H9 (cell line): ENCODE measurements around the gene HSPE1. TPM values are rescaled to one million over a fixed set of nuclear protein-coding genes. Genes with fewer than 3 reads are reported as not detected.

Experiments used
- DNase-seq: peaks from one replicate; pipeline ENCODE4 v3.0.0-alpha.2; 2017
- H2AFZ ChIP-seq: one replicate; pipeline ENCODE4 v1.6.1; 2013; ENCODE audit warnings: mild to moderate bottlenecking, low read length, control low read depth, moderate library complexity
- H2AK5ac ChIP-seq: 2 replicates; pipeline ENCODE4 v1.6.1; 2013; ENCODE audit warnings: low read length, control low read depth, mixed read lengths; ENCODE audit not compliant: insufficient read length
- H2BK120ac ChIP-seq: one replicate; pipeline ENCODE4 v1.6.1; 2013; ENCODE audit warnings: low read depth, mild to moderate bottlenecking, low read length, control low read depth, inconsistent platforms; ENCODE audit not compliant: poor library complexity, severe bottlenecking
- H2BK12ac ChIP-seq: 2 replicates; pipeline ENCODE4 v1.6.1; 2013; ENCODE audit warnings: low read length, control low read depth, mixed read lengths, low read depth; ENCODE audit not compliant: insufficient read length
- H2BK15ac ChIP-seq: 2 replicates; pipeline ENCODE4 v1.6.1; 2013; ENCODE audit warnings: low read depth, low read length, control low read depth
- H2BK20ac ChIP-seq: one replicate; pipeline ENCODE4 v1.6.1; 2013; ENCODE audit warnings: low read depth, mild to moderate bottlenecking, low read length, control low read depth, inconsistent platforms; ENCODE audit not compliant: poor library complexity, severe bottlenecking
- H2BK5ac ChIP-seq: 2 replicates; pipeline ENCODE4 v1.6.1; 2013; ENCODE audit warnings: low read length, control low read depth, mixed read lengths; ENCODE audit not compliant: insufficient read length
- H3K14ac ChIP-seq: 2 replicates; pipeline ENCODE4 v1.6.1; 2013; ENCODE audit warnings: low read length, control low read depth; ENCODE audit not compliant: insufficient read depth
- H3K18ac ChIP-seq: 2 replicates; pipeline ENCODE4 v1.6.1; 2013; ENCODE audit warnings: low read depth, mild to moderate bottlenecking, mixed read lengths, low read length, control low read depth; ENCODE audit not compliant: insufficient read length
- H3K23ac ChIP-seq: 2 replicates; pipeline ENCODE4 v1.6.1; 2013; ENCODE audit warnings: low read length, control low read depth, mixed read lengths, low read depth; ENCODE audit not compliant: insufficient read length
- H3K23me2 ChIP-seq: 2 replicates; pipeline ENCODE4 v1.6.1; 2013; ENCODE audit warnings: low read depth, mild to moderate bottlenecking, mixed read lengths, low read length, control low read depth; ENCODE audit not compliant: insufficient read length, poor library complexity, severe bottlenecking
- H3K27ac ChIP-seq: 2 replicates; pipeline ENCODE4 v1.5.1; 2013; ENCODE audit warnings: low read length, control low read depth, mixed read lengths, low read depth; ENCODE audit not compliant: insufficient read length
- H3K27me3 ChIP-seq: 2 replicates; pipeline ENCODE4 v1.6.1; 2013; ENCODE audit warnings: low read length, control low read depth, inconsistent platforms; ENCODE audit not compliant: insufficient read depth
- H3K4ac ChIP-seq: 2 replicates; pipeline ENCODE4 v1.6.1; 2013; ENCODE audit warnings: low read depth, mild to moderate bottlenecking, control low read depth, inconsistent platforms, low read length, moderate library complexity
- H3K4me1 ChIP-seq: 2 replicates; pipeline ENCODE4 v1.6.1; 2013; ENCODE audit warnings: low read length, control low read depth, inconsistent platforms; ENCODE audit not compliant: insufficient read depth
- H3K4me2 ChIP-seq: 2 replicates; pipeline ENCODE4 v1.6.1; 2013; ENCODE audit warnings: low read length, control low read depth, mixed read lengths; ENCODE audit not compliant: insufficient read length, insufficient read depth
- H3K56ac ChIP-seq: 2 replicates; pipeline ENCODE4 v1.6.1; 2013; ENCODE audit warnings: low read depth, mild to moderate bottlenecking, mixed read lengths, low read length, control low read depth; ENCODE audit not compliant: insufficient read length
- H3K79me1 ChIP-seq: 2 replicates; pipeline ENCODE4 v1.6.1; 2013; ENCODE audit warnings: low read depth, mild to moderate bottlenecking, moderate library complexity, low read length, control low read depth, inconsistent platforms; ENCODE audit not compliant: insufficient read depth, poor library complexity, severe bottlenecking
- H3K79me2 ChIP-seq: 2 replicates; pipeline ENCODE4 v1.6.1; 2013; ENCODE audit warnings: low read length, control low read depth, inconsistent platforms; ENCODE audit not compliant: insufficient read depth
- H3K9ac ChIP-seq: 2 replicates; pipeline ENCODE4 v1.6.1; 2013; ENCODE audit warnings: low read length, control low read depth, mixed read lengths; ENCODE audit not compliant: insufficient read length; ENCODE audit errors: extremely low read depth
- H3K9me3 ChIP-seq: one replicate; pipeline ENCODE4 v1.6.1; 2013; ENCODE audit warnings: low read depth, low read length, inconsistent platforms; ENCODE audit not compliant: control insufficient read depth
- H3T11ph ChIP-seq: one replicate; pipeline ENCODE4 v1.6.1; 2013; ENCODE audit warnings: mild to moderate bottlenecking, low read length, control low read depth, inconsistent platforms
- H4K20me1 ChIP-seq: one replicate; pipeline ENCODE4 v1.6.1; 2013; ENCODE audit not compliant: control insufficient read depth, insufficient read length, insufficient read depth
- H4K5ac ChIP-seq: 2 replicates; pipeline ENCODE4 v1.6.1; 2013; ENCODE audit warnings: low read depth, mild to moderate bottlenecking, mixed read lengths, low read length, control low read depth; ENCODE audit not compliant: insufficient read length
- H4K8ac ChIP-seq: replicated peaks from 2 replicates; pipeline ENCODE4 v1.6.1; 2013; ENCODE audit warnings: low read length, control low read depth, mixed read lengths, low read depth; ENCODE audit not compliant: insufficient read length
- H4K91ac ChIP-seq: 2 replicates; pipeline ENCODE4 v1.6.1; 2013; ENCODE audit warnings: low read depth, mild to moderate bottlenecking, moderate library complexity, mixed read lengths, low read length, control low read depth; ENCODE audit not compliant: insufficient read length
- H3K27ac Mint-ChIP-seq, 3 experiments: 2 replicates in 2 of 3; 3 replicates in 1 of 3; pipeline ENCODE4 v1.8.0; 2020 to 2021; ENCODE audit warnings: mixed read lengths in 3 of 3, mild to moderate bottlenecking in 1 of 3, moderate library complexity in 1 of 3
- H3K27me3 Mint-ChIP-seq: 2 replicates; pipeline ENCODE4 v1.8.0; 2021; ENCODE audit warnings: low read depth, mild to moderate bottlenecking, moderate library complexity, mixed read lengths
- H3K36me3 Mint-ChIP-seq, 3 experiments: 2 replicates in 2 of 3; 3 replicates in 1 of 3; pipeline ENCODE4 v1.8.0; 2020 to 2021; ENCODE audit warnings: low read depth in 3 of 3, mixed read lengths in 3 of 3; ENCODE audit not compliant: insufficient read depth in 1 of 3
- H3K4me1 Mint-ChIP-seq, 2 experiments: 2 replicates each; pipeline ENCODE4 v1.8.0; 2020; ENCODE audit warnings: mixed read lengths in 2 of 2
- H3K4me3 Mint-ChIP-seq, 2 experiments: 2 replicates in 1 of 2; 3 replicates in 1 of 2; pipeline ENCODE4 v1.8.0; 2020 to 2021; ENCODE audit warnings: mild to moderate bottlenecking in 2 of 2, mixed read lengths in 2 of 2, moderate library complexity in 1 of 2
- H3K9me3 Mint-ChIP-seq, 2 experiments: 2 replicates in 1 of 2; 3 replicates in 1 of 2; pipeline ENCODE4 v1.8.0; 2020; ENCODE audit warnings: mild to moderate bottlenecking in 2 of 2, mixed read lengths in 2 of 2, moderate library complexity in 1 of 2
- WGBS: extraction: QIAGEN DNeasy Blood & Tissue Kit; methylation state at CpG from one replicate; pipeline ENCODE4 v1.1.7; 2013; ENCODE audit warnings: missing lambda C conversion rate, low lambda C conversion rate, mixed read lengths; ENCODE audit not compliant: insufficient read length; ENCODE audit errors: extremely low coverage; 5-methylcytosine and 5-hydroxymethylcytosine counted together
- total RNA-seq: library from RNA; stranded (reverse); gene quantifications from 2 replicates; pipeline ENCODE4 v1.2.1, GENCODE V29; 2021
- TF ChIP-seq, protein P1 (sequence below): fragments of 200-600 bp; sonication (generic); conservative IDR thresholded peaks from 3 replicates; pipeline ENCODE4 v1.8.0; 2021; ENCODE audit warnings: antibody characterized with exemption, mild to moderate bottlenecking

Gene HSPE1
- total RNA-seq, 1 experiment from 2014 or later, result 347 TPM

DNA sequence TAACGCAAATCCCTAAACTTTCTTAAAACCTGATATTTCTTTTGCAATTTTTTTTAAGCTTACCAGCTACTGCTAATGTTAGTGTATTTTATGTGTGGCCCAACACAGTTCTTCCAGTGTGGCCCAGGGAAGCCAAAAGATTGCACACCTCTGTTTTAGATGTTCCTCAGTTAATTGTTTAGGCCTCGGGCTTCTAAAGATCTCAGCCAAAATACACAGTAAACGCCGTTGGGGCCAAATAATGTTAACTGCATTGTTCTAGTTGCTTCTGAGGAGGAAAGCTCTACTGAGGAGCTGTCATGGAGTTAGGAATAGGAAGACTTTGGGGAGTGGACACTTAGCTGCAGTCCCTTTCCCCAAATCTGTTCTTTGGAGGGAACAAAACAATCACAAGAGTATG lies 2.0 kb downstream of the HSPE1 start:
- H3T11ph ChIP-seq, result no peak overlapping the region
- H2AFZ ChIP-seq, result no peak overlapping the region
- H4K91ac ChIP-seq, result no peak overlapping the region
- no peak overlapping the region for H3K14ac ChIP-seq
- no peak overlapping the region for H3K18ac ChIP-seq
- H3K23me2 ChIP-seq, result peaks cover 6% of the 10 kb centered on the region
- peak overlapping the region; percentile 36 for H3K4me2 ChIP-seq
- H3K79me2 ChIP-seq, result peaks cover 37% of the 10 kb centered on the region; the same call in 1 of the 2 replicates
- H3K27me3 Mint-ChIP-seq, result no peaks in the 10 kb centered on the region
- no peaks in the 10 kb centered on the region; the same call in 1 of the 2 replicates for H3K4me1 ChIP-seq
- no peak overlapping the region for H2BK20ac ChIP-seq
- peak overlapping the region in 2 of 3 experiments; percentile 56 to 79; a peak in 5 of 7 replicates for H3K27ac Mint-ChIP-seq
- H3K4ac ChIP-seq, result no peak overlapping the region
- H3K4me1 Mint-ChIP-seq, result peaks cover 22 to 26% of the 10 kb centered on the region in 2 experiments
- no peak overlapping the region for H3K56ac ChIP-seq
- no peak for DNase-seq
- no peak overlapping the region for H2AK5ac ChIP-seq
- no peak overlapping the region for H2BK15ac ChIP-seq
- no peak overlapping the region for H2BK120ac ChIP-seq
- H2BK12ac ChIP-seq, result no peak overlapping the region
- H3K79me1 ChIP-seq, result no peaks in the 10 kb centered on the region
- peaks cover 52 to 70% (median 64%) of the 10 kb centered on the region in 3 experiments for H3K36me3 Mint-ChIP-seq
- no peak overlapping the region for H3K23ac ChIP-seq
- peak overlapping the region; percentile 98 to 99 for H3K4me3 Mint-ChIP-seq
- no peaks in the 10 kb centered on the region; a peak in 1 of 5 replicates for H3K9me3 Mint-ChIP-seq
- no peaks in the 10 kb centered on the region for H4K20me1 ChIP-seq
- no peaks in the 10 kb centered on the region for H3K27me3 ChIP-seq
- H3K9me3 ChIP-seq, result no peaks in the 10 kb centered on the region
- no peak overlapping the region for H3K27ac ChIP-seq
- H2BK5ac ChIP-seq, result no peak overlapping the region
- WGBS, result no CpG with 5 or more reads among the region's 4 CpGs
- no peak overlapping the region for H4K8ac ChIP-seq
- peak overlapping the region; percentile 4 for H3K9ac ChIP-seq
- no peak overlapping the region for H4K5ac ChIP-seq
- TF ChIP-seq, protein P1, sequence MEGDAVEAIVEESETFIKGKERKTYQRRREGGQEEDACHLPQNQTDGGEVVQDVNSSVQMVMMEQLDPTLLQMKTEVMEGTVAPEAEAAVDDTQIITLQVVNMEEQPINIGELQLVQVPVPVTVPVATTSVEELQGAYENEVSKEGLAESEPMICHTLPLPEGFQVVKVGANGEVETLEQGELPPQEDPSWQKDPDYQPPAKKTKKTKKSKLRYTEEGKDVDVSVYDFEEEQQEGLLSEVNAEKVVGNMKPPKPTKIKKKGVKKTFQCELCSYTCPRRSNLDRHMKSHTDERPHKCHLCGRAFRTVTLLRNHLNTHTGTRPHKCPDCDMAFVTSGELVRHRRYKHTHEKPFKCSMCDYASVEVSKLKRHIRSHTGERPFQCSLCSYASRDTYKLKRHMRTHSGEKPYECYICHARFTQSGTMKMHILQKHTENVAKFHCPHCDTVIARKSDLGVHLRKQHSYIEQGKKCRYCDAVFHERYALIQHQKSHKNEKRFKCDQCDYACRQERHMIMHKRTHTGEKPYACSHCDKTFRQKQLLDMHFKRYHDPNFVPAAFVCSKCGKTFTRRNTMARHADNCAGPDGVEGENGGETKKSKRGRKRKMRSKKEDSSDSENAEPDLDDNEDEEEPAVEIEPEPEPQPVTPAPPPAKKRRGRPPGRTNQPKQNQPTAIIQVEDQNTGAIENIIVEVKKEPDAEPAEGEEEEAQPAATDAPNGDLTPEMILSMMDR, result no peak
